ENCODE results near the gene ATP10B. TPM values are rescaled to one million over a fixed set of nuclear protein-coding genes. Genes with fewer than 3 reads are reported as not detected.

ATP10B gene
- total and polyA plus RNA-seq, 12 donors = 0.03 to 0.35 (median 0.13) TPM; not detected in 4

GRCh38 chr5:160800375-160801275, 51.4 kb downstream of the ATP10B start:
- Histone ChIP-seq H3K27ac (no peak overlapping the region), H3K27me3 (no peaks in the 10 kb centered on the region), H3K36me3 (replicated peaks in 1 of 2) (no peaks in the 10 kb centered on the region), H3K9me3 (replicated peaks in 1 of 3) (no peaks in the 10 kb centered on the region), H3K4me1 (replicated peaks in 1 of 2) (no peaks in the 10 kb centered on the region), H3K4me3 (no peak overlapping the region)
- WGBS, 4 donors = 46 to 56% (median 50%) methylated on average over 4 of the region's 4 CpGs
- DNase-seq = no peak
- intact Hi-C loops (cut with DNase I) = no loop called here
- no peak for TF ChIP-seq CTCF (IDR thresholded peaks at IDR 0.05)
- TF ChIP-seq POLR2A (IDR thresholded peaks at IDR 0.05) = no peak

- DNase-seq = peak in 1 of 7 donors; percentile 4
- Histone ChIP-seq H3K9me3 (replicated peaks in 1 of 3) (no peaks in the 10 kb centered on the region), H3K4me1 (replicated peaks in 1 of 2) (no peaks in the 10 kb centered on the region), H3K4me3 (no peak overlapping the region), H3K27ac (no peak overlapping the region), H3K27me3 (no peaks in the 10 kb centered on the region), H3K36me3 (replicated peaks in 1 of 2) (no peaks in the 10 kb centered on the region)
- intact Hi-C loops (cut with DNase I) = no loop called here
- no peak for TF ChIP-seq POLR2A (IDR thresholded peaks at IDR 0.05)
- no peak for TF ChIP-seq CTCF (IDR thresholded peaks at IDR 0.05)
- WGBS, 4 donors = 40 to 52% (median 49%) methylated on average over 4 of the region's 4 CpGs
Measured at GRCh38 chr5:160799184-160799583, 52.8 kb downstream of the ATP10B start.

- no peak for DNase-seq
- Histone ChIP-seq H3K27ac (no peak overlapping the region), H3K9me3 (replicated peaks in 1 of 3) (no peaks in the 10 kb centered on the region), H3K27me3 (no peaks in the 10 kb centered on the region), H3K4me3 (no peak overlapping the region), H3K36me3 (replicated peaks in 1 of 2) (no peaks in the 10 kb centered on the region), H3K4me1 (replicated peaks in 1 of 2) (no peaks in the 10 kb centered on the region)
- intact Hi-C loops (cut with DNase I) = no loop called here
- TF ChIP-seq CTCF (IDR thresholded peaks at IDR 0.05) = no peak
- no peak for TF ChIP-seq POLR2A (IDR thresholded peaks at IDR 0.05)
- WGBS, 4 donors = 58 to 67% (median 62%) methylated on average over 3 to 4 of the region's 4 CpGs
Measured at GRCh38 chr5:160797020-160797419, 55.0 kb downstream of the ATP10B start.

GRCh38 chr5:160793530-160793899, 58.5 kb downstream of the ATP10B start:
- H3K4me1 ChIP-seq (replicated peaks in 1 of 2) = no peaks in the 10 kb centered on the region
- H3K4me3 ChIP-seq = no peak overlapping the region
- H3K27ac ChIP-seq = no peak overlapping the region
- no peak for TF ChIP-seq POLR2A (IDR thresholded peaks at IDR 0.05)
- TF ChIP-seq CTCF (IDR thresholded peaks at IDR 0.05) = no peak
- intact Hi-C loops (cut with DNase I) = no loop called here
- no peaks in the 10 kb centered on the region for H3K27me3 ChIP-seq
- no peaks in the 10 kb centered on the region for H3K36me3 ChIP-seq (replicated peaks in 1 of 2)
- WGBS, 4 donors = 82 to 95% (median 90%) methylated on average over 2 of the region's 2 CpGs
- H3K9me3 ChIP-seq (replicated peaks in 1 of 3) = no peaks in the 10 kb centered on the region
- no peak for DNase-seq

Data from adrenal gland (tissue), 12 donors.